HepG2 (cell line): ENCODE measurements around the gene PRDX5. TPM values are rescaled to one million over a fixed set of nuclear protein-coding genes. Genes with fewer than 3 reads are reported as not detected.

ENCODE experiments used
- CHD2 ChIP-seq: IDR thresholded peaks from 2 replicates; pipeline ENCODE4 v1.6.1; 2011; ENCODE audit warnings: low read depth, low read length, improper control_type of control experiment
- GMEB1 ChIP-seq: sonication (generic); formaldehyde crosslinking; IDR thresholded peaks from 2 replicates; pipeline ENCODE4 v1.5.1; 2020; ENCODE audit warnings: missing genetic modification reagents, mild to moderate bottlenecking, borderline replicate concordance
- HNF4G ChIP-seq, 2 experiments: sonication (generic) in 1 of 2; formaldehyde crosslinking in 1 of 2; IDR thresholded peaks; 2 replicates each; pipeline versions ENCODE4 v1.4.0 to v1.6.1; 2011 to 2020; ENCODE audit warnings: borderline replicate concordance in 2 of 2, low read depth in 2 of 2, mild to moderate bottlenecking in 2 of 2, low read length in 1 of 2, missing genetic modification reagents in 1 of 2, moderate library complexity in 1 of 2
- MAZ ChIP-seq, 2 experiments: sonication (generic) in 1 of 2; formaldehyde crosslinking in 1 of 2; IDR thresholded peaks; 2 replicates each; pipeline versions ENCODE4 v1.5.0 to v1.6.1; 2012 to 2020; ENCODE audit warnings: low read depth in 2 of 2, mild to moderate bottlenecking in 2 of 2, borderline replicate concordance in 1 of 2, improper control_type of control experiment in 1 of 2, low read length in 1 of 2, missing genetic modification reagents in 1 of 2, moderate library complexity in 1 of 2
- MEIS2 ChIP-seq: sonication (generic); formaldehyde crosslinking; IDR thresholded peaks from 2 replicates; pipeline ENCODE4 v1.9.0; 2021; ENCODE audit warnings: mild to moderate bottlenecking, missing genetic modification reagents
- MTA1 ChIP-seq: sonication (generic); formaldehyde crosslinking; IDR thresholded peaks from 2 replicates; pipeline ENCODE4 v1.4.0; 2020; ENCODE audit warnings: missing genetic modification reagents, mild to moderate bottlenecking, borderline replicate concordance
- MYC ChIP-seq: sonication (generic); formaldehyde crosslinking; IDR thresholded peaks from 2 replicates; pipeline ENCODE4 v1.9.0; 2021; ENCODE audit warnings: missing genetic modification reagents, borderline replicate concordance
- PLRG1 ChIP-seq: fragments of 450-650 bp; conservative IDR thresholded peaks from 2 replicates; pipeline ENCODE4 v1.6.1; 2016
- RELA ChIP-seq: sonication (generic); formaldehyde crosslinking; IDR thresholded peaks from 2 replicates; pipeline ENCODE4 v1.4.0; 2020; ENCODE audit warnings: missing genetic modification reagents
- REXO4 ChIP-seq: sonication (generic); formaldehyde crosslinking; IDR thresholded peaks from 2 replicates; pipeline ENCODE4 v1.8.0; 2022; ENCODE audit warnings: missing genetic modification reagents, mild to moderate bottlenecking, borderline replicate concordance
- SATB2 ChIP-seq: sonication (generic); formaldehyde crosslinking; IDR thresholded peaks from 2 replicates; pipeline ENCODE4 v1.5.0; 2020; ENCODE audit warnings: missing genetic modification reagents
- SNRNP70 ChIP-seq: fragments of 200-400 bp; formaldehyde crosslinking; IDR thresholded peaks from 2 replicates; pipeline ENCODE4 v1.6.1; 2017; ENCODE audit warnings: mild to moderate bottlenecking, low read depth, low read length, moderate library complexity
- ZBTB14 ChIP-seq: sonication (generic); formaldehyde crosslinking; IDR thresholded peaks from 2 replicates; pipeline ENCODE4 v1.4.0; 2020; ENCODE audit warnings: missing genetic modification reagents
- ZGPAT ChIP-seq: IDR thresholded peaks from 2 replicates; pipeline ENCODE4 v1.6.1; 2016; ENCODE audit warnings: mild to moderate bottlenecking
- ZHX2 ChIP-seq, 2 experiments: sonication (generic) in 1 of 2; formaldehyde crosslinking in 1 of 2; IDR thresholded peaks; 2 replicates each; pipeline versions ENCODE4 v1.6.1 to v1.9.0; 2014 to 2022; ENCODE audit warnings: antibody characterized with exemption in 1 of 2, borderline replicate concordance in 1 of 2, inconsistent platforms in 1 of 2, low read depth in 1 of 2, missing genetic modification reagents in 1 of 2
- ZSCAN12 ChIP-seq: sonication (generic); formaldehyde crosslinking; IDR thresholded peaks from 2 replicates; pipeline ENCODE4 v1.9.0; 2021; ENCODE audit warnings: mild to moderate bottlenecking, missing genetic modification reagents
- polyA plus RNA-seq, 8 experiments: library from polyadenylated mRNA; depleted of rRNA in 3 of 8; stranded (reverse) in 7 of 8; unstranded in 1 of 8; fragments of >200 nt; fragmentation: Illumina TruSeq in 4 of 8; extraction: Trizol in 4 of 8; gene quantifications; 2 replicates each; pipeline versions ENCODE4 v1.2.1 to v1.2.3, GENCODE V29; 2011 to 2016; ENCODE audit warnings: low read depth in 4 of 8, missing spikeins in 1 of 8, mixed read lengths in 1 of 8; ENCODE audit not compliant: insufficient read depth in 1 of 8
- total RNA-seq, 5 experiments: library from RNA; depleted of rRNA; stranded (reverse); fragments of >200 nt; fragmentation: Illumina TruSeq; extraction: Trizol; gene quantifications; 2 replicates each; pipeline ENCODE4 v1.2.3, GENCODE V29; 2016; ENCODE audit warnings: low read depth in 1 of 5

PRDX5 gene
- total and polyA plus RNA-seq, 2 of the 13 experiments (the other 11 are each of a cell fraction or from before 2014, with no cell fraction given) = 215 to 311 TPM

GRCh38 chr11:64304316-64305072, 13.4 kb upstream of the PRDX5 start (continued):
- TF ChIP-seq REXO4 (CRISPR knock-in tag) = no peak
- TF ChIP-seq SNRNP70 = no peak
- 0 out of 2 replicates have a peak, but pooled peaks have one; percentile 77 for TF ChIP-seq SATB2
- TF ChIP-seq MEIS2 (CRISPR knock-in tag) = 0 out of 2 replicates have a peak, but pooled peaks have one; percentile 21
- 0 out of 2 replicates have a peak, but pooled peaks have one; percentile 8 for TF ChIP-seq CHD2
- TF ChIP-seq ZGPAT = peak; percentile 63; the same call in 1 of the 2 replicates
- no peak for TF ChIP-seq RELA (CRISPR knock-in tag)
- TF ChIP-seq ZBTB14 (CRISPR knock-in tag) = peak; percentile 49; the same call in 1 of the 2 replicates
- TF ChIP-seq ZHX2 (IDR thresholded peaks at IDR 0.05; ENCODE audit: low read depth) = no peak
- TF ChIP-seq ZHX2 (CRISPR knock-in tag; IDR thresholded peaks at IDR 0.05; ENCODE audit: borderline replicate concordance) = peak; percentile 70; the same call in 1 of the 2 replicates
- 0 out of 2 replicates have a peak, but pooled peaks have one; percentile 4 for TF ChIP-seq HNF4G (IDR thresholded peaks at IDR 0.05; ENCODE audit: borderline replicate concordance, low read depth, low read length)
- TF ChIP-seq HNF4G (CRISPR knock-in tag; IDR thresholded peaks at IDR 0.05; ENCODE audit: borderline replicate concordance, low read depth) = no peak
- TF ChIP-seq PLRG1 = no peak
- TF ChIP-seq MYC = peak; percentile 79
- TF ChIP-seq MTA1 (CRISPR knock-in tag) = peak; percentile 17; the same call in 1 of the 2 replicates
- TF ChIP-seq ZSCAN12 (CRISPR knock-in tag) = 0 out of 2 replicates have a peak, but pooled peaks have one; percentile 40
- no peak for TF ChIP-seq GMEB1 (CRISPR knock-in tag)
- TF ChIP-seq MAZ (IDR thresholded peaks at IDR 0.05; ENCODE audit: borderline replicate concordance, low read depth, low read length) = no peak
- TF ChIP-seq MAZ (CRISPR knock-in tag; IDR thresholded peaks at IDR 0.05; ENCODE audit: low read depth) = 0 out of 2 replicates have a peak, but pooled peaks have one; percentile 12
